GM12864 (cell line): ENCODE data around the gene ALS2.
"Not testable (repeated sequence)": the region's sequence is repeated elsewhere in the genome, so short reads cannot be mapped to it uniquely, and the experiment has no call there.

Experiments
- DNase-seq: peaks from one replicate; pipeline ENCODE4 v3.0.0-alpha.2; 2011; ENCODE audit warnings: low read depth
- H3K4me3 ChIP-seq: 2 replicates; pipeline ENCODE4 v1.5.1; 2011; ENCODE audit warnings: mild to moderate bottlenecking, low read depth, low read length, control low read depth
- CTCF ChIP-seq: IDR thresholded peaks from 2 replicates; pipeline ENCODE4 v1.5.1; 2011; ENCODE audit warnings: low read depth, mild to moderate bottlenecking, moderate library complexity, low read length, control low read depth, inconsistent platforms; ENCODE audit errors: missing control alignments

The ALS2 gene

GRCh38 chr2:201816657-201817575 is 36.2 kb upstream of the ALS2 start:
- no peak for TF ChIP-seq CTCF
- no peak overlapping the region for H3K4me3 ChIP-seq
- no peak for DNase-seq

- H3K4me3 ChIP-seq = no peak overlapping the region
- TF ChIP-seq CTCF = no peak
- no peak for DNase-seq
These were observed 33.4 kb upstream of the ALS2 start for GRCh38 chr2:201813996-201814760.

GRCh38 chr2:201810604-201811003 is 29.9 kb upstream of the ALS2 start:
- H3K4me3 ChIP-seq, DNase-seq: not testable (repeated sequence)

GRCh38 chr2:201809633-201810032 is 28.9 kb upstream of the ALS2 start:
- H3K4me3 ChIP-seq = no peak overlapping the region
- no peak for TF ChIP-seq CTCF
- DNase-seq = no peak

GRCh38 chr2:201808027-201808426 is 27.3 kb upstream of the ALS2 start:
- H3K4me3 ChIP-seq = no peak overlapping the region
- no peak for DNase-seq
- no peak for TF ChIP-seq CTCF

- DNase-seq = no peak
- TF ChIP-seq CTCF = no peak
- no peak overlapping the region for H3K4me3 ChIP-seq
These were observed 26.8 kb upstream of the ALS2 start for GRCh38 chr2:201807452-201807999.

GRCh38 chr2:201806442-201807170 is 25.9 kb upstream of the ALS2 start, which contains the start of gene CDK15:
Gene CDK15, plus strand, starts transcription at chr2:201806537. Its CDS starts 128 bp downstream, at chr2:201806665.
- no peak for DNase-seq
- H3K4me3 ChIP-seq = no peak within 1 kb of the TSS
- TF ChIP-seq CTCF = no peak
